ENCODE data around the gene DGCR6L.
"Not testable (repeated sequence)": the region's sequence is repeated elsewhere in the genome, so short reads cannot be mapped to it uniquely, and the experiment has no call there.

DGCR6L gene

DNA sequence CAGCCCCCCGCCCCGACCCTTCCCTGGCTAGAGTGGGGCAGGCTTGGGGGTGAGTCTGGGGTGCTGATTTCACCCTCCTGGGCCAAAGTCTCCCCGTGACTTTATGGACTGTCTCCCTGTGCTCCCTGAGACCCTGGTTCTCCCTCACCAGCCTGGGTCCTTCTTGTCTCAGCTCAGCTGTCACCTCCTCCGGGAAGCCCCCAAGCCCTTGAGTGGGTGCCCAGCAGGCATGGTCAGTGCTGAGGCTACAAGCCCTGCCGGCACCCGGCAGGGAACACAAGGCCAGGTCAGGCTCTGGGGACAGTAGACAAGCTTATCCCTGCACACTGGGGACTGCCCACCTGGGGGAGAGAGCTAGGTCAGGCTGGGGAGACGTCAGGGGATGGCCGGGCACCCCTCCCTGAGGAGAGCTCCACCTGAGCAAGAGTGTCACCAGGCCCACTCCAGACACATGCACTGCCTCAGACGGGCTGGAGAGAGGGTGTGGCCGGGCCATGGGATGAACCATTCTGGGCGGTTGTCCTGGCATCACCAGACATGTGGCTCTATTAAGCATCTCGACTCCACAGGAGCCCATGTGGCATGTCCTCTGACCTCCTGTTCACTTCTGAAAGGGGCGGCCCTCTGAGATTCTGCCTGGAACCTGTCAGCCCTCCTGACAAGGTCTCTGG lies 29.1 kb downstream of the DGCR6L start:
- DNase-seq: no peak

DNA sequence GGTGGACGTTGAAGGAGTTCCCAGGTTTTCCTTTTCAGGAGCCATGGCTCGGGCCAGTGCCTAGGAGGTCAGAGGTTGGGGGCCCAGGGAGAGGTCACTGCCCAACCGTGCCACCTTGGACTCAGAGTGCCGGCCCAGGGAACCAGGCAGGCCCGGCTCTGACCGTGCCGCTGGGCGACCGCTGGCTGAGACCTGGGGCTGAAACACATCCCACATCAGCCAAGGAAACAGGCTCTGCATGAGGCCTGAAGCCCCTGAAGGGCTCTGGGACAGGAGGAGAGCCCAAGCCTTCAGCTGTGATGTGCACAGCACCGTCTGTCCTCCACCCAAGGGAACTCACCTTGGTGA lies 29.8 kb downstream of the DGCR6L start:
- no peak for DNase-seq

DNA sequence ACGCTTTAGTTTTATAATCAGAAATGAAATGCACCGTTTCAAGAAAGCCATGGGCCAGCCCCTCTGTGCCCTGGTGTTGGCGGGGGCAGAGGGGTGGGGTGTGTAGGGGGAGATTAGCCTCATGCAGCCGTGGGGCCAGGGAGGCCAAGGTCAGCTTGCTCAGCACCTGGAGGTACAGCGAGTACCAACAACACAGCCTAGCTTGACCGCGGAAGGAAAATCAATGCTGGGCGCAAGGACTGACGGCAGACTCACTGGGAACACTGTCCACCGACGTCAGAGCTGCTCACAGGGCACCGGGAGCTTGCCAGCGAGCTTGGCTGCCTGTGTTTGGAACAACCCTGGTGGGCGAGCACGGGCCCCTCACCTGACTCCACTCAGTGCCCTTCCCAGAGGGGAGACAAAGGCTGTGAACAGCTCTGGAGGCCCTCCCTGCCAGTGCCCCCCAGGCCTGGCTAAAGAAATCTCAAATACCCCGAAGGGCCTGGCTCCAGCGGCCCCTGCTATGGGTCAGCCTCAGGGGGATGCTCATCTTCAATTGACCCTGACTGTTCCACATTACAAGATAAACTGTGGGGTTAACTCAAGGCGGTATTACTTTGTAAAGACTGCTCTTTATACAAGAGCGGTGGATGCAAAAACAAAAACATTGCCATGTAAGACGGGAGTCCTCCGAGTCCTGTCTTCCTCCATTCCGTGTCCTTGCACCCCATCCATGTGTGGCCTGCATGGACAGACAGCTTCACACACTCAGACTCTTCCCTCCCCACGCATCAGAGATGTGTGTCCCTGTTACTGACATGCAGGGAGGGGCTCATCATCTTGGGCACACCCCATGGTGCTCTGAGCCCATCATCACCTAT lies 30.4 kb downstream of the DGCR6L start:
- not testable (repeated sequence) for DNase-seq

DNA sequence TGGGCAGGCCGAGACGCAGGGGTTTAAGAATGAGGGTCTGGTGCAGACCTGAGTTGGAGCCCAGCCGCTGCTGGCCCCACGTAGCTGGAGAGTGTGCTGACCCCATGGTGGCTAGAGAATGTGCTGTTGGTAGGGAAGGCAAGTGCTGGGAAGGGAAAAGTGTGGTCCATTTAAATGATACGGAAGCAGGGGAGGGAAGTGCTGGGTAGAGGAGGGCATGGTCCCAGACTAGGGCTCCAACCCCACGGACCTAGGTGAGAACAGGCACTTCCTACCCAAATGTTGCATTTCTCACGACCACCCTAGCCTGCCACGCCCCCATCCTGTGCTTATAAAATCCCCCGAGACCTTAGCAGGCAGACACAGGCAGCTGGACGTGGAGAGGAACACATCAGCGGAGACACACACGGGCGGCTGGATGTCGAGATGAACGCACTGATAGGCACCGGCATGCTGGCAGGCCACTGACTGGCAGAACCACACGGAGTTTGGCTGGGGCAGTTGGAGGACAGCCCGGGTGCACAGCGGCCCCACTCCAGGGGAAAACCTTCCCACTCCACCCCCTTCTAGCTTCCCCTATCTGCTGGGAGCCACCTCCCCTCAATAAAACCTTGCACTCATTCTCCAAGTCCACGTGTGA lies 33.0 kb downstream of the DGCR6L start:
- DNase-seq: not testable (repeated sequence)

DNA sequence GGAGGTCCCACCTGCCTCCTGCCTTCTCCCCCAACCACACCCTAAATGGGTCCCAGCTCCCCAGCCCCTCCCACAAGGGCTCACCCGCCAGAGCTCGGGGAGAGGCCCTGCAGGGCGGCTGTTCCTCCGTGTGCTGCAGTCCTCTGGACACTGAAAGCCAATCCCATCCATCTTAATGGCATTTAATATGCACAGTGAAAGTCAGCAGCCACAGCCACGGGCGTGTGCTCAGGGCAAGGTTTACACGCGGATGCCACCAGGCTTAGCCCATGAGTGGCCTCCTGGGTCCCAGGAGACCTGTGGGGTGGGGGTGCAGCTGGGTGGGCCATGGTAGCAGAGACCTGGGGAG lies 33.6 kb downstream of the DGCR6L start:
- DNase-seq: not testable (repeated sequence)

DNA sequence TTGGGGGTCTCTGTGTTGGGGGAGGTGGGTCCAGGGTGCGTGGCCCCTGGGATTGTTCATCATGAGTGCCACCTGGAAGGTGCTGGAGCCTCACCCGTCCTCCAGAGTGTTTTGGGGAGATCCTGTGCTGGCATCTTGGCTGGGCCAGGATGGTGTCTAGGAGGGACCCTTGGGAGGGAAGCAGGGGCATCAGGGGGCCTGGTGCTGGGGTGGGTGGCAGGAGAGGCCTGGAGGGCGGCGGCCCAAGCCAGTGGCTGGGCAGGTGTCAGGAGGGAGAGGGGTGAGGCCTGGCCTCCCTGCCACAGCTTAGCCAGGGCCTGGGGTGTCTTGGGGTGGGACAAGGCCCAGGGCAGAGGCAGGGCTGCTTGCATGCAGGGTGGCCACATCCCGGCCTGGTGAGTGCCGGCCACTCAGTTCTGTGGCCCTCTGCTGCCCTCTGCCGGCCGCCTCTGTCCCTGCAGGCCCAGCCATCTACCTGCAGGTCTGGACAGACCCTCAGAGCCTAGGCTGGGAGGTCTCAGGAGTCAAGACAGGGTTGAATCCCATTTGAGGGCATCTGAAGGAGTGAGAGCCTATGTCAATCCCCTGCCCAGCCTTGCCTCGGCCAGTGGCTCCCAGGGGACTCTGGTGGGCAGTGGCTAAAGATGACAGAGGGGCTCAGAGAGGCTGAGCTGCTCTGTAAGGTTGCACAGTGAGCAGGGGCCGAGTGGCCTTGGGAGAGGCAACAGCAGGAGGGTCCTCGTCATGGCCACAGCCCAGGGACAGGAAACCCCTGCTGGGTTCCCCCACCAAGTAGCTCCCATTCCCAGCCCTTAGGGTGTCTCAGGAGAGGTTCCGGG lies 34.2 kb downstream of the DGCR6L start:
- DNase-seq: peak; percentile 83

DNA sequence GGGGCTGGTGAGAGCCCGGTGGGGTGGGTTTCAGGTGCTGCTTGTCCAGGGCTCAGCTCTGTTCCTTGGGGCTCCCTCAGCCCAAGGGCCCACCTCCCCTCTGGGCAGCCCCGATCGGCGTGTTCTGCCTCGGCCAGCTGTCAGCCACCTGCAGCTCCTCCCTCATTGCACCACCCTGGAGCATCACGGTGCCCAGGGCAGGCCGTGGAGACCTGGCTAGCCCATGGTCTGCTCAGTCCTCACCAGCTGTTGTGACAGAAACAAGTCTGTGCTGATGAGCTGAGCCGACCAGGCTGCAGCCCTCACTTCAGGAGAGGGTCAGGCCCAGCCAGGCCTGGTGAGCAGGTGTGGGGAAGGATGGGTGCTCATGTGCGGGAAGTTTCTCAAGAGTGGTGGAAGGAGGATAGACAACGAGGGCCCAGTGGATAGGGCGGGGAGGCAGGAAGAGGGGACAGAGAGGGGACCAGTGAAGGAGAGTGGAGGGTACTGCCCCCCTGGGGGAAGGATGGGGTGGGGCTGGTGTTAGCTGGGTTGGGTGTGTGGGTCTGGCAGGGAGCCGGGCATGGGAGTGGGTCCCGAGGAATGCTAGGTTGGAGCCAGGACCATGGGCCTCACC lies 35.3 kb downstream of the DGCR6L start:
- DNase-seq: no peak

DNA sequence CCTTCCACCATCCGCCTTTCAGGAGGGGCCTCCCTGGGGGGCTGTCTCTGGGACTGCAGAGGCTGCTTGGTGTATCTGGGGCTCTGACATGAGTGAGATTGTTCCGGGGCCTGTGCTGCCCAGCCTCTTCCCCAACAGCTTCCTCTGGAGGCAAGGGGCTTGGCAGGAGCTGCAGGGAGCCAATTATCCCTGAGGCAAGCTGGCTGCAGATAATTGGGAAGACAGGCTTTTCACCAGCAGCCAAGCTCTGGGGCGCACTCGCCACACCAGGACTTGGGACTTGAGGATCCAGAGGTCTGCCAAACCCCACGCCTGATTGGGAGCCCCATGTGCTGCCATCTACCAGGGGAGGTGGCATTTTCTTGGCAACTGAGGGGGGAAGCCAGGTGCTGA lies 36.2 kb downstream of the DGCR6L start:
- no peak for DNase-seq

DNA sequence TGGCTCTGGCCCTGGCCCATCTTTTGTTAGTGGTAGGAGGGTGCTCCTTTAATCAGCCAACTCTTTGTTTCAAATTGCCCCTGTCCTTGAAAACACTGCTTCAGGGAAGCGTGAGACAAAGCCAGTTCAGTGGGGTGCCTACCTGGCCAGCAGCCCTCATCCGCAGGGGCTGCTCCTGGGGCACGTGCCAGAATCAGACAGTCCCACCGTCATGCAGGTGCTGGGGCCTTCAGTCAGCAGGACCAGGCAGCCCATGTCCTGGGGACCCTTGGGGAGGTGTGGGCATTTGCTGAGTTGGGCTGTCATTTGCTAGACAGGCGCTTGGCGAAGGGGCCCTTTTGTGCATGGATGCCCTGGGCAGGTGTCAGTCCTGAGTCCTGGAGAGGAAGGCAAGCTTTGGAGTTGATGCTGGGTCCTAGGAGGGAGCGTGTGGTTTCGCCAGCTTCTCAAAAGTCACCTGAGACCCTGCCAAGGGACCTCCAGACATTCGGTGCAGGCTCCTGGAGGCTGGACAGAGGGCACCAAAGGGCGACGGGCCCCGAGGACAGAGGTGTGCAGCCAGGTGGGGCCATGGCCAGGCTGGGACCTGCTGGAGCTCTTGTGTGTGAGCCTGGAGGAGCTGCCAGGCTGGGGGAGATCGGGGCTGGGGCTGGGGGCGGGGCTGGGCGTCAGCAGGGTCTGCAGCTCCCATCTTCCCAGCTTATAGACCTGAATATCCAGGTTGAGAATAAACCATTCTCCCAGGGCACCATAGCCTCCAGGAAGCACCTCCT lies 36.8 kb downstream of the DGCR6L start:
- no peak for DNase-seq

DNA sequence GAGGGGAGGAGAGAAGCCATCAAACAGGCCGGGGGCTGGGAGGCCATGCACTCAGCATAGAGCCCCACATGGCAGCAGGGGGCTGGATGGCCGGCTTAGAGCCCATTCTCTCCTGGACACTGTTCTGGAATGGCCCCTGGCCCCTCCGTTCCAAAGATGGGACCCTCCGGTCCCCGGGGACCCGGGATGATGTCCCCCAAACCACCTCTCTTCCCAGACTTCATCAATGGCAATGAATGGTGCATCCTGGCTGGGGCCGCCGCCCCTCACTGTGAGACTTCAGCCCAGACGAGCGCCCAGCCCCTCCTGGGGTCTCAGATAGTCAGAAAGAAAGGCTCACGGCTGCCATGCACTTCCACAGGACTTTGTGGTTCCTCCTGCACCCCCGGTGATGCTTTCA lies 38.0 kb downstream of the DGCR6L start:
- no peak for DNase-seq

DNA sequence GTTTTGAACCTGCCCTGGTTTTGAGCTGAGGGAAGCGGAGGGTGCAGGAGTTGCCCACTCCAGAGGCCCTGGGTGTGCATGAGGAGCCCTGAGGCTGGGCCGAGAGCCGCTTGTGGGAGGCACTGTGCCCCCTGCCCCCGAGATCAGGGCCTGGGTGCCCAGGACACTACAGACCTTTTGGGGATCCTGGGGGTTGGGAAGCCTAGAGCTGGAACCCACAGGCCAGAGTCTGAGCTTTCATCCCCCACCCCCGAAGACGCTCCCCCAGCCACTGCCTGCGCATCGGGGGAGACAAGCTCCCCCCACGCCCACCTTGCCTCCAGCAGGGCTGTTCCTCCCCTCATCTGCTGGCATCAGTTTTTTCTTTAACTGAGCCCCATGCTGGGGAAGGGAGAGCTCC lies 38.4 kb downstream of the DGCR6L start:
- not testable (repeated sequence) for DNase-seq

DNA sequence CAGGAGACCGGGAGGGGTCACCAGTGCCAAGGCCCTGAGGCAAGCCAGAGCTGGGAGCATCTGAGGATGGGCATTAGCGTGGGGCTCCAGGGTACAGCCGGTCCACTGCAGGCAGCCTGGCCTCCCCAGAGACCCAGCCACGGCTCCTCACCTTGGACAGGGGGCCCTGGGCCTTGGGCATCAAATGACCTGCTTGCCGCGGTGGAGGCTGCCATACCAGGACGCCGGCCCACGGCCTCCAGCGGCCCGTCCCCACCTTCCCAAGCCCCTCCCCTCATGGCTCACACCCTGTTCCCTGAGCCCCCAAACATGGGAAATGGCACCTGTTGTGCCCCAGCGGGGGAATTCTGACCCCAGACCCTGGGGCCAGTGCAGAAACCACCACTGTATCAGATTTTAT lies 39.0 kb downstream of the DGCR6L start:
- DNase-seq: no peak

DNA sequence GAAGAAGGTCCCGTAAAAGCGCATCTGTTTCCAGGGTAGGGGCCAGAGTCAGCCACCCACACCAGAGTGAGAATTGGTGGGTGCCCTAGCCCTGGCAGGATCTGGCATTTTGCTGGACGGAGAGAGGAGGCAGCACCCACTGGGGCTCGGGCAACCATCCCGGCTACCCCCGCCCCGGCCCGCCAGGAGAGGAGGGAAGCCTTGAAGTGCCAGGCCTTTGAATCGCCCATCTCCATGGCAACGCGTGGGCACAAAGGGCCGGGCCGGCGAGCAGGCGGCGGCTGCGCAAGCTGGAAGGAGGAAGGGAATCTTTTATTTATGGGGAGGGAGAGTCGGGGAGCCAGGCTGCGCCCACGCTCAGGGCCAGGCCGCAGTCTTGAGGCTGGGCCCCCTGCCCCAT lies 39.7 kb downstream of the DGCR6L start:
- not testable (repeated sequence) for DNase-seq

DNA sequence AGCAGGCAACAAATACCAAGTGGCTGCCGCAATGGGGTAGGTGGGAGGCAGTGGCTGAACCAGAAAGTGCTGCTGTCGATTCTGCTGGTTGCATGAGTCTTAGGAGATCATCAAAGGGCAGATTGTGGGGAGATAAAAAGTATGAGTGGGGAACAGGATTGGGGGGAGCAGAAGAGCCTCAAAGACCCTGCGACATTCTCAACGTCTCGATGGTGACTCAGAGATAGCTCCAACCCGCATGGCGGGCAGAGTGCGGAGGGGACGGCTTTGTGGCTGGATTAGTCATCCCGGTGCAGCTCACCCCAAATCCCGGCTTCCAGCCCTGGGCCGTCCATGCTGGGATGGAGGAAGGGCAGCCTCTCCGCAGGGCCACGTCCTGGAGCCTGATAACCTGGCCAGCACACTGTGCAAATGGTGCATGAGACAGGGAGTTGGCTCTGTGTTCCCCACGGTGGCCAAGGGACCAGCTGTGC lies 40.2 kb downstream of the DGCR6L start:
- DNase-seq: no peak

DNA sequence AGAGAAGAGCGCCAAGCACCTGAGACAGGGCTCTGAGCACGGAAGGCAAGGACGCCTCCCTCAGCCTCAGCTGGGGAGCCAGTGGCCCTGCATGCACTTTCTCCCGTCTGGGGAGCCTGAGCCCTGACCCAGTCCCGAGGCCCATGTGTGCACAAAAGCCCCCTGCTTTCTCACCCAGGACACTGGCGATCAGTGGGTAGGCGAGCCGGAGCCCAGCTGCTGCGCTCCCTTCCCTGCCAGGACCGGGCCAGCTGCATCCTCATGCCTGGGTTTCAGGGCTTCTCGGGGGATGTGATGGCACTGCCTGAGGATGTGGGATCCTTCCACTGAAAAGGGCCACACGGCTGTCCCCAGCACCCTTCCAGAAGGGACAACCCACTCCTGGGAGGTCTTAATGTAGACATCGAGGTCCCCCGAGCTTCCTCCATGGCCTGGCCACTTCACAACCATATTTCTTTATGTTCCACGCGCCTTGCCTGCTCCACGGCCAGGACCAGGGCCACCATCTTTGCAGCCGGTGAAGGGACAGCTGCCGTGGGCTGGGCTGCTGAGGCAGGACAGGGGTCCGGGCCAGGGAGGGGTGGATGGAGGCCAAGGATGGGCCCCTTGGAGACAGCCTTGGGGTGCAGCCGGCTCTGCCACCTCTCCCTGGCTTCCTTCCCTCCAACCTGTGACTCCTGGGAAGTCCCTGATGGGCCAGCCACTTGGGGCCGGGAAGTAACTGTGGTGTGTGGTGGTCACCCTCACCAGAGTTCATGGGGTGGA lies 41.0 kb downstream of the DGCR6L start:
- not testable (repeated sequence) for DNase-seq

DNA sequence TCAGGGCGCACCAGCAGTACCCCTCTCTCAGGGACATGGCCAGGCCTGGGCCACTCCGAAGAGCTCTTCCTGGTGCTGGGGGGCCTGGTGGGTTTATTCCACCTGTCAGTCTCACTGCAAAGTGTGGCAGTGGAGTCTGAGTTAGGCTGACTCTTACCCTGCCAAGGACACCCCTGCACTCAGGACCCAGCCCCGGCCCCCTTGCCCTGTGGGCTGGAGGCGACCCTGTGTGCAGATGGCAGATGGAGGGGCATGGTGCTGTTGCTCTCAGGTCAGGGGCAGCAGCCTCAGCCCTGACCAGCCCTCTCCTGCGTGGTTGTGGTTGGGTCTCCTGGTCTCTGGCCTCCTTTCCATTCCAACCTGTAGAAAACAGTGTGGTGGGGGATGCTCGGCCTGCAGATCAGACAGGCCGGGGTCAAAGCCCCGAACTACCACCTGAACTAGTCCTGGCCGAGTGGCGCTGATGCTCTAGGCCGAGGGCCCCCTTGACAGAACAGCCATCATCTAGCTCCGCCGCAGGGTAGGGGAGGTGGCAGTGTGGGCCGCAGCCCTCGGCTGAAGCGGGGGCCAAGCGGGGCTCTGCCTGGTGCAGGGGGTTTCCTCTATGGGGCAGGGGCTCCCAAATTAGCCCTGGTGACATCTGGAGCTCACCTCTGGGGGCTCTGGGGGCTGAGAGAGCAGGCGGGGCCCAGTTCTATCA lies 41.8 kb downstream of the DGCR6L start:
- DNase-seq: not testable (repeated sequence)

DNA sequence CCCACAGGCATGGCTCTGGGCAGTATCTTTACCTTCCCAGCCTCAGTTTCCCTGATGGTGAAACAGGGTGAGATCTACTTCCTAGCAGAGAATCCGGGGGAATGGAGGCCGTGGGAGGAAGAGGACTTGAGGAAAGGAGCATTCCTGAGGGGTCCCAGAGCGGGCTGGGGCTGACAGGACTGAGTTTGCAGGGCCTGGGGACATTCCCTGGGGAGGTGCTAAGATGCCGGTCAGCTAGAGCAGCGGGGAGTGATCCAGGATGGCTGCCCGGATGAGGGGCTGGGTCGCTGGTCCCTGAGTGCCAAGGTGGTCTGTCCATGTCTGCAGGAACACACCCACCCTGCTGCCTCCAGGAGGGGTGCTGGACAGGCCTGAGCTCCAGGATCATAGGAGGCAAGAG lies 43.4 kb downstream of the DGCR6L start:
- no peak for DNase-seq

DNA sequence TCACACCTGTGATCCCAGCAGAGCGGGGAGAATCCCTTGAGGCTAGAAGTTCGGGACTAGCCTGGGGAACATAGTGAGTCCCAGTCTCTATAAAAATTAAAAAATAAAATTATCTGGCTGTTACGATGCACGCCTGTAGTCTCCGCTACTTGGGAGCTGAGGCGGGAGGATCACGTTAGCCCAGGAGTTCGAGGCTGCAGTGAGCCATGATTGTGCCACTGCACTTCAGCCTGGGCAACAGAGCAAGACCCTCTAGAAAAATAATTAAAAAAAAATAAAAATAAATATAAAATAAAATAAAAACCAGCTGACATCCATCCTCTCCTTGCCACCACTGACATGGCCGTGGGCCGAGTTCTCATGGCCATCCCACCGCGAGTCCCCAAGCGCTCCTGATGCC lies 44.0 kb downstream of the DGCR6L start:
- DNase-seq: no peak

DNA sequence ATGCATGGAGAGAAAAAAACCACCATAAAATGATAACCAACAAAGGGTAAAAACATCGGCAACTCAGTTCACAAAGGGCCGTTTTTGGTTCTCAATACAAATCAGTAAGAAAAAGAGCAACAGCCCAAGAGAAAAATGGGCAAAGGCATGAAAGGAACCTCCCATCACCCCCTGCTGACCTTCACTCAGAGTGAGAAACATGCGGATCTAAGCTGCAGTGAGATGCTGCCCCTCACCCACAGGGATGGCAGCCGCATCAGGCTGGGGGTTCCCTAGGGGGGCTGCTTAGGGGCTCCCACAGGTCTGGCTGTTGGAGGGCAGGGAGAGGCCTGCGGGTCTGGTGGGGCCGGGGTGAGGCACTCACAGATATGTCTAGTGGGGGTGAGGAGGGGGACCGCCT lies 44.5 kb downstream of the DGCR6L start:
- not testable (repeated sequence) for DNase-seq

DNA sequence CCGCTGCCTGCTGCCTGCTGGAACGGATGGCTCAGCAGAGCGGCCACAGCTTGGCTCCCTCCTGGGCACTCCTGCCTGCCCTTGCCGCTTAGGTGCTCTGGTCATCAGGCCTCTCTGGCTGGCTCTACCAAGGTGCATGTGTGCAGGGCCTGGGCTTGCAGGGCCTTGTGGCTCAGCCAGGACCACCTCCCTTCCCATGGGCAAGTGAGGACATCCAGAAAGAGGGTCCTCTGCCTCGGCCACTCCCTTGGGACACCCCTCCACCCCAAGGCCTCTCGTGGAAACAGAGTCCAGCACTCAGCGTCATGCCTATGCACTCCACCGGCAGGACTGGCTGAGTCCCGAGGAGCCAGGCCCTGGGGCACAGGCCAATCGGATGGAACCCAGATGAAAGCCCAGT lies 45.5 kb downstream of the DGCR6L start:
- DNase-seq: not testable (repeated sequence)
